Measurements from ENCODE around the gene NAPSA.

The NAPSA gene

DNA sequence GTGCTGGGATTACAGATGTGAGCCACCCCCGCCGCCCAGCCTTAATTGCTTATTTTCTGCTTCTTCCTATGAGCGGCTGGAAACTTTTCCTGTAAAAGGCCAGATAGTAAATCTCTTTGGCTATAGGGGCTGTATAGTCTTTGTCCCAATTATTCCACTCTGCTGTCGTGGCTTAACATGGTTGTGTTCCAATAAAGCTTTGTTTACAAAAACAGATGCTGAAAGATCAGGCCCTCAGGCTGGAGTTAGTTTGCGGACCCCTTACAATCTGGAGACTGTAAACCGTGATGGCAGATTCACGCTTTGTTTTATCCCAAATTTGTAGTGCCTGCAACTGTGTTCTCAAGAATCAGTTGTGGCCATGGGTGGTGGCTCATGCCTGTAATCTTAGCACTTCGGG, 47.0 kb downstream of the NAPSA start:
- H3K36me3 ChIP-seq (replicated peaks; ENCODE audit: insufficient read depth, low read length) = no peaks in the 10 kb centered on the region
- H4K20me1 ChIP-seq (ENCODE audit: insufficient read depth, low read length) = no peaks in the 10 kb centered on the region
- H3K4me1 ChIP-seq (ENCODE audit: low read length) = no peaks in the 10 kb centered on the region
- no peak overlapping the region for H3K9ac ChIP-seq (ENCODE audit: low read length)
- H2AFZ ChIP-seq (ENCODE audit: low read length) = no peak overlapping the region
- H3K4me2 ChIP-seq (ENCODE audit: low read depth, low read length) = no peak overlapping the region
- no peak overlapping the region for H3K4me3 ChIP-seq (ENCODE audit: low read length)
- no peaks in the 10 kb centered on the region for H3K79me2 ChIP-seq (ENCODE audit: low read length)
- H3K27me3 ChIP-seq (replicated peaks; ENCODE audit: insufficient read depth, low read length) = peaks cover 60% of the 10 kb centered on the region
- no peaks in the 10 kb centered on the region for H3K9me2 ChIP-seq (replicated peaks; ENCODE audit: insufficient read depth, low read length)
- TF ChIP-seq, protein P1, sequence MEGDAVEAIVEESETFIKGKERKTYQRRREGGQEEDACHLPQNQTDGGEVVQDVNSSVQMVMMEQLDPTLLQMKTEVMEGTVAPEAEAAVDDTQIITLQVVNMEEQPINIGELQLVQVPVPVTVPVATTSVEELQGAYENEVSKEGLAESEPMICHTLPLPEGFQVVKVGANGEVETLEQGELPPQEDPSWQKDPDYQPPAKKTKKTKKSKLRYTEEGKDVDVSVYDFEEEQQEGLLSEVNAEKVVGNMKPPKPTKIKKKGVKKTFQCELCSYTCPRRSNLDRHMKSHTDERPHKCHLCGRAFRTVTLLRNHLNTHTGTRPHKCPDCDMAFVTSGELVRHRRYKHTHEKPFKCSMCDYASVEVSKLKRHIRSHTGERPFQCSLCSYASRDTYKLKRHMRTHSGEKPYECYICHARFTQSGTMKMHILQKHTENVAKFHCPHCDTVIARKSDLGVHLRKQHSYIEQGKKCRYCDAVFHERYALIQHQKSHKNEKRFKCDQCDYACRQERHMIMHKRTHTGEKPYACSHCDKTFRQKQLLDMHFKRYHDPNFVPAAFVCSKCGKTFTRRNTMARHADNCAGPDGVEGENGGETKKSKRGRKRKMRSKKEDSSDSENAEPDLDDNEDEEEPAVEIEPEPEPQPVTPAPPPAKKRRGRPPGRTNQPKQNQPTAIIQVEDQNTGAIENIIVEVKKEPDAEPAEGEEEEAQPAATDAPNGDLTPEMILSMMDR (IDR thresholded peaks at IDR 0.05; ENCODE audit: low read length) = no peak
- TF ChIP-seq EZH2 (optimal IDR thresholded peaks at IDR 0.05; ENCODE audit: low read depth, low read length) (no peak), EZH2phosphoT487 (IDR thresholded peaks at IDR 0.05; ENCODE audit: low read length) (no peak)
- no peaks in the 10 kb centered on the region for H3F3A ChIP-seq (ENCODE audit: insufficient read depth, low read length)
- no peak for DNase-seq
- H3K27ac ChIP-seq (ENCODE audit: low read length) = no peak overlapping the region
- H3K9me3 ChIP-seq (replicated peaks; ENCODE audit: insufficient read depth, low read length) = no peaks in the 10 kb centered on the region

DNA sequence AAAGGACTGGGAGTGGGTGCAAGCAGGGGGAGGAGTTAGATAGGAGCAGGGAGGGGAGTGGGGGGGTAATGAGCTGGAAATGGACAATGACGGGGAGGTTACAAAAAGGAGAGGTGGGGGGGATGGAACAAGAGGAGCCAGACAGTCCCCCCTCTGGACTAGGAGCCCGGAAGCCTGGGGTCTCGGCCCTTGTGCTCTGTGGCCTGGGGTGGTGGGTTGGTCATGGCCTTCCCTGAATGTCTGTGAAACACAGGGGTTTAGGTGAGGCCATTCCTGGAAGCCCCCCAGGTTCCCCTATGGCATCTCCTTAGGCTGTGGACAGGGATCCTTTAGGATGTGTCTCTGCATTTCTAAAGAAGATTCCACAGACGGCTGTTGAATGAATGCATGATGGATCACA, 48.3 kb downstream of the NAPSA start:
- no peaks in the 10 kb centered on the region for H3K9me2 ChIP-seq (replicated peaks; ENCODE audit: insufficient read depth, low read length)
- no peaks in the 10 kb centered on the region for H3K4me1 ChIP-seq (ENCODE audit: low read length)
- no peak overlapping the region for H3K4me3 ChIP-seq (ENCODE audit: low read length)
- TF ChIP-seq, protein P1 (IDR thresholded peaks at IDR 0.05; ENCODE audit: low read length) = no peak
- TF ChIP-seq EZH2phosphoT487 (IDR thresholded peaks at IDR 0.05; ENCODE audit: low read length) (no peak), EZH2 (optimal IDR thresholded peaks at IDR 0.05; ENCODE audit: low read depth, low read length) (no peak)
- no peak overlapping the region for H3K9ac ChIP-seq (ENCODE audit: low read length)
- no peak overlapping the region for H2AFZ ChIP-seq (ENCODE audit: low read length)
- H3K4me2 ChIP-seq (ENCODE audit: low read depth, low read length) = no peak overlapping the region
- no peaks in the 10 kb centered on the region for H3K79me2 ChIP-seq (ENCODE audit: low read length)
- H3F3A ChIP-seq (ENCODE audit: insufficient read depth, low read length) = no peaks in the 10 kb centered on the region
- no peak overlapping the region for H3K27ac ChIP-seq (ENCODE audit: low read length)
- no peaks in the 10 kb centered on the region for H4K20me1 ChIP-seq (ENCODE audit: insufficient read depth, low read length)
- no peaks in the 10 kb centered on the region for H3K36me3 ChIP-seq (replicated peaks; ENCODE audit: insufficient read depth, low read length)
- H3K9me3 ChIP-seq (replicated peaks; ENCODE audit: insufficient read depth, low read length) = no peaks in the 10 kb centered on the region
- peaks cover 61% of the 10 kb centered on the region for H3K27me3 ChIP-seq (replicated peaks; ENCODE audit: insufficient read depth, low read length)
- DNase-seq = no peak

DNA sequence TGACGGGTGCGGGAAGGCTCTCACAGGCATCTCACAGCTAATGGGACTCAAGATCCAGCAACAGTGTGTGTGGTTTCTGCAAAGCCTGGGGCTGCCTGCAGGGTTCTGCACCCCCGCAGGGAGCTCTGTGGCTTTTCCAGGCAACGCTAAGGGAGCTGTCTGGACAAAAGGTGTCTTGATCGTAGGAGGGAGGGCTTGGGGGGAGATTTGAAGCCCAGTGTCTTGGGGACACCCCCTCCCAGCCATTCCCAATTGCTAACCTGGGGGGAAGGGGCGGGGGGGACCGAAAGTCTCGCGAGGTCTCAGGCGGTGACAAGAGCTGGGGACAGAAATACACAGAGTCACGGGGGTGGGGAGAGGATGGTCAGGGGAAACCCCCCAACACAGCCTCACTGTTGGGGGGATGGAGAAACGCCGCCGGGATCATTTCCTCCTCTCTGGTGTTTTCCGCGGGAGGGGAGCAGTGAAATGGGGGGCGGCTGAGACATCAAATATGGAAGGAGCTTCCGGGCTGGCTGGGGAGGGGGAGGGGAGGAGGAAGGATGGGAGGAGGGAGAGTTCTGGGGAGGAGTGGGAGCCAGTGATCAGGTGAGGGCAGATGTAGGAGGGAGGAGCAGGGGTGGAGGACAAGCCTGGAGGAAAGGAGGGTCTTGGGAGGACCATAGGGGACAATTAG, 49.5 kb downstream of the NAPSA start:
- H3F3A ChIP-seq (ENCODE audit: insufficient read depth, low read length) = no peaks in the 10 kb centered on the region
- no peak overlapping the region for H3K4me2 ChIP-seq (ENCODE audit: low read depth, low read length)
- no peak for DNase-seq
- TF ChIP-seq EZH2 (optimal IDR thresholded peaks at IDR 0.05; ENCODE audit: low read depth, low read length) (no peak), EZH2phosphoT487 (IDR thresholded peaks at IDR 0.05; ENCODE audit: low read length) (no peak)
- TF ChIP-seq, protein P1 (IDR thresholded peaks at IDR 0.05; ENCODE audit: low read length) = no peak
- no peaks in the 10 kb centered on the region for H3K9me2 ChIP-seq (replicated peaks; ENCODE audit: insufficient read depth, low read length)
- H3K79me2 ChIP-seq (ENCODE audit: low read length) = no peaks in the 10 kb centered on the region
- no peaks in the 10 kb centered on the region for H4K20me1 ChIP-seq (ENCODE audit: insufficient read depth, low read length)
- H3K4me3 ChIP-seq (ENCODE audit: low read length) = no peak overlapping the region
- H3K27ac ChIP-seq (ENCODE audit: low read length) = no peak overlapping the region
- H3K4me1 ChIP-seq (ENCODE audit: low read length) = no peaks in the 10 kb centered on the region
- no peak overlapping the region for H3K9ac ChIP-seq (ENCODE audit: low read length)
- H3K27me3 ChIP-seq (replicated peaks; ENCODE audit: insufficient read depth, low read length) = peaks cover 67% of the 10 kb centered on the region
- H2AFZ ChIP-seq (ENCODE audit: low read length) = no peak overlapping the region
- H3K36me3 ChIP-seq (replicated peaks; ENCODE audit: insufficient read depth, low read length) = no peaks in the 10 kb centered on the region
- H3K9me3 ChIP-seq (replicated peaks; ENCODE audit: insufficient read depth, low read length) = no peaks in the 10 kb centered on the region

Data from MM.1S (cell line).